Tibial nerve (tissue), 3 donors: ENCODE results near the gene NCOA1.

Experiments
- POLR2A ChIP-seq, 2 donors: fragments of 450-650 bp; IDR thresholded peaks; one replicate each; pipeline ENCODE4 v1.6.1; 2017; ENCODE audit warnings: antibody characterized with exemption in 2 of 2, mild to moderate bottlenecking in 2 of 2, moderate library complexity in 2 of 2
- TF ChIP-seq, protein P1 (sequence below), 5 experiments: fragments of 200-600 bp in 3 of 5; fragments of 450-650 bp in 2 of 5; sonication (generic) in 3 of 5; IDR thresholded peaks; one replicate each; pipeline ENCODE4 v1.5.1; 2016 to 2019; ENCODE audit warnings: antibody characterized with exemption in 5 of 5, mild to moderate bottlenecking in 3 of 5, moderate library complexity in 2 of 5

- TF ChIP-seq POLR2A (IDR thresholded peaks at IDR 0.05): no peak
- TF ChIP-seq, protein P1, sequence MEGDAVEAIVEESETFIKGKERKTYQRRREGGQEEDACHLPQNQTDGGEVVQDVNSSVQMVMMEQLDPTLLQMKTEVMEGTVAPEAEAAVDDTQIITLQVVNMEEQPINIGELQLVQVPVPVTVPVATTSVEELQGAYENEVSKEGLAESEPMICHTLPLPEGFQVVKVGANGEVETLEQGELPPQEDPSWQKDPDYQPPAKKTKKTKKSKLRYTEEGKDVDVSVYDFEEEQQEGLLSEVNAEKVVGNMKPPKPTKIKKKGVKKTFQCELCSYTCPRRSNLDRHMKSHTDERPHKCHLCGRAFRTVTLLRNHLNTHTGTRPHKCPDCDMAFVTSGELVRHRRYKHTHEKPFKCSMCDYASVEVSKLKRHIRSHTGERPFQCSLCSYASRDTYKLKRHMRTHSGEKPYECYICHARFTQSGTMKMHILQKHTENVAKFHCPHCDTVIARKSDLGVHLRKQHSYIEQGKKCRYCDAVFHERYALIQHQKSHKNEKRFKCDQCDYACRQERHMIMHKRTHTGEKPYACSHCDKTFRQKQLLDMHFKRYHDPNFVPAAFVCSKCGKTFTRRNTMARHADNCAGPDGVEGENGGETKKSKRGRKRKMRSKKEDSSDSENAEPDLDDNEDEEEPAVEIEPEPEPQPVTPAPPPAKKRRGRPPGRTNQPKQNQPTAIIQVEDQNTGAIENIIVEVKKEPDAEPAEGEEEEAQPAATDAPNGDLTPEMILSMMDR (IDR thresholded peaks at IDR 0.05): no peak
Observed at GRCh38 chr2:24675338-24675737, 184.3 kb downstream of the NCOA1 start.
